ENCODE measurements around the gene KCNG2. TPM values are rescaled to one million over a fixed set of nuclear protein-coding genes. Genes with fewer than 3 reads are reported as not detected.

KCNG2 gene
- total and polyA plus RNA-seq, 2 of the 8 experiments (the other 6 are each of a cell fraction or from before 2014, with no cell fraction given) = 0.19 to 0.74 TPM

GRCh38 chr18:79855147-79855933 lies 57.6 kb downstream of the KCNG2 start:
- H3K27me3 ChIP-seq (replicated peaks in 1 of 4; ENCODE audit: control insufficient read depth in 3 of 4, extremely low read depth in 1 of 4, insufficient read depth in 3 of 4, low read length in 3 of 4) = no peaks in the 10 kb centered on the region
- H4K5ac ChIP-seq (ENCODE audit: insufficient read length, low read depth, low read length) = no peak overlapping the region
- ChIA-PET POLR2A (ENCODE audit: partially characterized antibody) (interaction anchor here (1.7 kb wide), 1 partner anchor 60 kb away, joined by 3 read pairs; no protein-coding TSS in a partner anchor), CTCF (ENCODE audit: partially characterized antibody) (interaction anchor here (1.1 to 2.1 kb wide), 2 partner anchors 11 to 58 kb away, joined by 3 to 6 read pairs; no protein-coding TSS in a partner anchor)
- H3K27ac ChIP-seq (ENCODE audit: low read depth, low read length) = no peak overlapping the region
- H3K23me2 ChIP-seq (ENCODE audit: low read depth, low read length) = 0 out of 2 replicates have a peak, but pooled peaks cover 3% of the 10 kb centered on the region
- H3K4me1 ChIP-seq (replicated peaks in 1 of 4; ENCODE audit: control insufficient read depth in 3 of 4, insufficient read depth in 4 of 4, low read length in 3 of 4) = peaks cover 0 to 5% (median 3%) of the 10 kb centered on the region in 4 experiments; a peak in 3 of 7 replicates
- no peaks in the 10 kb centered on the region for H3K9me3 ChIP-seq (ENCODE audit: insufficient read depth in 2 of 2, low read depth in 1 of 2, low read length in 1 of 2)
- peaks cover 2 to 3% of the 10 kb centered on the region in 2 experiments for H4K20me1 ChIP-seq (replicated peaks in 1 of 2; ENCODE audit: control insufficient read depth in 1 of 2, insufficient read depth in 2 of 2, low read length in 2 of 2)
- DNase-seq (ENCODE audit: low read depth in 1 of 2, low spot score in 2 of 2) = peak in 1 of 2 experiments; percentile 32
- no peak overlapping the region for H2AFZ ChIP-seq (ENCODE audit: low read length)
- no peak overlapping the region for H3K9ac ChIP-seq (replicated peaks in 1 of 4; ENCODE audit: extremely low read depth in 1 of 4, low read depth in 3 of 4, low read length in 3 of 4)
- H4K8ac ChIP-seq (ENCODE audit: extremely low read depth, insufficient read depth, low read length) = no peak overlapping the region
- no peak overlapping the region for H3K23ac ChIP-seq (ENCODE audit: insufficient read length)
- no peak overlapping the region for H2AK5ac ChIP-seq (ENCODE audit: low read depth, low read length)
- no peak overlapping the region for H4K91ac ChIP-seq (replicated peaks; ENCODE audit: insufficient read length, low read length)
- TF ChIP-seq GABPA (IDR thresholded peaks at IDR 0.05; ENCODE audit: borderline replicate concordance, insufficient read depth, low read length) (no peak), SIRT6 (IDR thresholded peaks at IDR 0.05; ENCODE audit: low read length) (no peak), SIX5 (IDR thresholded peaks at IDR 0.05; ENCODE audit: low read depth, low read length) (no peak)
- no peak overlapping the region for H3K4me2 ChIP-seq (ENCODE audit: insufficient read depth in 1 of 2, low read depth in 2 of 2, low read length in 2 of 2)
- FAIRE-seq = no peak
- H3K79me1 ChIP-seq (ENCODE audit: low read depth, low read length) = no peaks in the 10 kb centered on the region
- no peaks in the 10 kb centered on the region for H3K79me2 ChIP-seq (ENCODE audit: control insufficient read depth in 1 of 2, insufficient read depth in 2 of 2, low read length in 2 of 2)
- H3K36me3 ChIP-seq (ENCODE audit: control insufficient read depth in 2 of 4, insufficient read depth in 4 of 4, low read length in 3 of 4) = no peaks in the 10 kb centered on the region
- peak overlapping the region; percentile 50; the same call in 1 of the 2 replicates for H2BK12ac ChIP-seq (ENCODE audit: low read depth, low read length)
- no peak overlapping the region for H3K4ac ChIP-seq (replicated peaks; ENCODE audit: insufficient read length, low read depth, low read length)
- H3K56ac ChIP-seq (replicated peaks; ENCODE audit: insufficient read length, low read depth, low read length) = no peak overlapping the region
- no peak overlapping the region for H3K14ac ChIP-seq (ENCODE audit: insufficient read length)
- no peak overlapping the region for H3K4me3 ChIP-seq (ENCODE audit: extremely low read depth in 1 of 4, insufficient read depth in 2 of 4, low read depth in 3 of 4, low read length in 4 of 4)
- no peak overlapping the region for H2BK5ac ChIP-seq (ENCODE audit: low read depth, low read length)
- no peak overlapping the region for H3K18ac ChIP-seq (ENCODE audit: extremely low read depth, low read length)
- WGBS, 2 experiments (ENCODE audit: extremely low coverage in 1 of 2, insufficient coverage in 1 of 2, insufficient read length in 1 of 2, insufficient replicate concordance in 2 of 2, low coverage in 1 of 2, low lambda C conversion rate in 2 of 2, missing lambda C conversion rate in 1 of 2) = 86% methylated on average over 17 of the region's 17 CpGs; no CpG with 5 or more reads in 1 of the 2 experiments
- H2BK20ac ChIP-seq (ENCODE audit: low read length) = 0 out of 2 replicates have a peak overlapping the region, but pooled peaks have one; percentile 32
- no peak overlapping the region for H2BK120ac ChIP-seq (replicated peaks; ENCODE audit: low read depth, low read length)
- H2BK15ac ChIP-seq (ENCODE audit: low read length) = no peak overlapping the region

All from H1 (cell line).